ENCODE results near the gene RNF152. TPM values are rescaled to one million over a fixed set of nuclear protein-coding genes. Genes with fewer than 3 reads are reported as not detected.

Gene RNF152
- polyA plus RNA-seq, 1 donor from 2014 or later = 22.9 TPM

- no peak for TF ChIP-seq CTCF (IDR thresholded peaks at IDR 0.05; ENCODE audit: poor library complexity, severe bottlenecking)
- TF ChIP-seq TAF1 (IDR thresholded peaks at IDR 0.05; ENCODE audit: low read depth) = no peak
- no peak for TF ChIP-seq RAD21 (conservative IDR thresholded peaks at IDR 0.05)
Measured at GRCh38 chr18:61844726-61845125, 48.1 kb downstream of the RNF152 start (continued).

GRCh38 chr18:61842146-61842545 is 50.7 kb downstream of the RNF152 start:
- Histone ChIP-seq H4K20me1 (ENCODE audit: insufficient read depth) (no peaks in the 10 kb centered on the region), H3F3A (ENCODE audit: insufficient read depth, low read length, poor library complexity, severe bottlenecking) (no peaks in the 10 kb centered on the region), H3K27ac (ENCODE audit: low read length) (no peak overlapping the region), H2AFZ (ENCODE audit: low read depth, low read length) (no peak overlapping the region), H3K9ac (ENCODE audit: low read length) (no peak overlapping the region), H3K27me3 (ENCODE audit: insufficient read depth, low read depth, low read length) (no peaks in the 10 kb centered on the region), H3K9me3 (ENCODE audit: low read length) (no peaks in the 10 kb centered on the region), H3K36me3 (ENCODE audit: insufficient read depth, low read length) (no peaks in the 10 kb centered on the region), H3K79me2 (replicated peaks; ENCODE audit: insufficient read depth, low read length) (no peaks in the 10 kb centered on the region), H3K9me2 (ENCODE audit: insufficient read depth, low read length) (no peaks in the 10 kb centered on the region), H3K4me3 (ENCODE audit: low read length) (no peak overlapping the region), H3K4me2 (ENCODE audit: low read length) (no peak overlapping the region)
- TF ChIP-seq TAF1 (IDR thresholded peaks at IDR 0.05; ENCODE audit: low read depth) = no peak
- no peak for TF ChIP-seq POLR2AphosphoS5 (IDR thresholded peaks at IDR 0.05)
- TF ChIP-seq REST (IDR thresholded peaks at IDR 0.05; ENCODE audit: borderline replicate concordance) = no peak
- no peak for TF ChIP-seq MXI1 (conservative IDR thresholded peaks at IDR 0.05; ENCODE audit: poor library complexity, severe bottlenecking)

GRCh38 chr18:61841706-61842105 is 51.1 kb downstream of the RNF152 start:
- H3K9me3 ChIP-seq (ENCODE audit: low read length) = no peaks in the 10 kb centered on the region
- no peaks in the 10 kb centered on the region for H3K79me2 ChIP-seq (replicated peaks; ENCODE audit: insufficient read depth, low read length)
- no peak overlapping the region for H3K9ac ChIP-seq (ENCODE audit: low read length)
- H3K36me3 ChIP-seq (ENCODE audit: insufficient read depth, low read length) = no peaks in the 10 kb centered on the region
- TF ChIP-seq MXI1 (conservative IDR thresholded peaks at IDR 0.05; ENCODE audit: poor library complexity, severe bottlenecking) (no peak), EZH2 (IDR thresholded peaks at IDR 0.05; ENCODE audit: borderline replicate concordance, insufficient read depth, low read length, poor library complexity, severe bottlenecking) (no peak), TAF1 (IDR thresholded peaks at IDR 0.05; ENCODE audit: low read depth) (no peak), REST (IDR thresholded peaks at IDR 0.05; ENCODE audit: borderline replicate concordance) (no peak), POLR2AphosphoS5 (IDR thresholded peaks at IDR 0.05) (no peak), RAD21 (conservative IDR thresholded peaks at IDR 0.05) (no peak), CTCF (IDR thresholded peaks at IDR 0.05; ENCODE audit: poor library complexity, severe bottlenecking) (no peak), SMC3 (conservative IDR thresholded peaks at IDR 0.05; ENCODE audit: poor library complexity) (no peak), EP300 (conservative IDR thresholded peaks at IDR 0.05; ENCODE audit: poor library complexity, severe bottlenecking) (no peak)
- no peaks in the 10 kb centered on the region for H3F3A ChIP-seq (ENCODE audit: insufficient read depth, low read length, poor library complexity, severe bottlenecking)
- no peak overlapping the region for H3K4me2 ChIP-seq (ENCODE audit: low read length)
- no peak overlapping the region for H3K4me3 ChIP-seq (ENCODE audit: low read length)
- no peak overlapping the region for H3K27ac ChIP-seq (ENCODE audit: low read length)
- H2AFZ ChIP-seq (ENCODE audit: low read depth, low read length) = no peak overlapping the region
- H3K9me2 ChIP-seq (ENCODE audit: insufficient read depth, low read length) = no peaks in the 10 kb centered on the region
- H3K27me3 ChIP-seq (ENCODE audit: insufficient read depth, low read depth, low read length) = no peaks in the 10 kb centered on the region
- H4K20me1 ChIP-seq (ENCODE audit: insufficient read depth) = no peaks in the 10 kb centered on the region
